GM18907 (cell line): ENCODE measurements around the gene MACROD2.
"Not testable (repeated sequence)": the region's sequence is repeated elsewhere in the genome, so short reads cannot be mapped to it uniquely, and the experiment has no call there.

Experiments used
- ATAC-seq: cut with Tn5 transposase; IDR thresholded peaks from one replicate; pipeline ENCODE4 v1.9.1; 2021; ENCODE audit warnings: mild to moderate bottlenecking, moderate library complexity; ENCODE audit not compliant: unreplicated experiment

MACROD2 gene

GRCh38 chr20:15012566-15012965 is 1017.2 kb downstream of the MACROD2 start:
- no peak for ATAC-seq

GRCh38 chr20:15016875-15017274 is 1021.6 kb downstream of the MACROD2 start:
- ATAC-seq = not testable (repeated sequence)

- ATAC-seq = no peak
Observed at GRCh38 chr20:15018966-15019365, 1023.6 kb downstream of the MACROD2 start.

DNA sequence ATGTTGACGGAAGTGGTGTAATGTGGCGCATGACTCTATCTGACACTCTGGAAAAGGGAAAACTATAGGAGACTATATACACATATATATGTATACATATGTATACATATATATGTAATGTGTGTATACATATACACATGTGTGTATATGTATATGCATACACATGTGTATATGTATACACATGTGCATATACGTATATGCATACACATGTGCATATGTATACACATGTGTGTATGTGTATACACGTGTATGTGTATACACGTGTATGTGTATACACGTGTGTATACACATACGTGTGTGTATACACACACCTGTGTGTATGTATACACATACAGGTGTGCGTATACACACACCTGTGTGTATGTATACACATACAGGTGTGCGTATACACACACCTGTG is 1025.5 kb downstream of the MACROD2 start:
- no peak for ATAC-seq

DNA sequence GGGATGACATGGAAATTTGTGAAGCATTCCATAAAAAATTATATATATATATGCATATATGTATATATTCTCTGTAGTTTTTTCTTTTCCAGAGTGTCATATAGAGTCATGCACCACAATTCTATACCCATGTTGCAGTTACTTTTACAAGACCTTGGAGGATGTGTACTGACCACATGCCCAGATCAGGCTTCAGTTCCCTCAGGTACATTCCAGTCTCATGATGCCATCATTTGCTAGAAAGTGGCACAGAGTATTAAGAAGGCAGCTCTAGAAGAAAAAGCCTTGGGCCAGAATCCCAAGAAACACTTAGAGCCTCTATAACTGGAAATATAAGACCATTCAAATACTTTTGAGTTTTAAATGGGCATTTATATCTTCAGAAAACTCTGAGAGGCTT is 1027.6 kb downstream of the MACROD2 start:
- ATAC-seq = no peak

GRCh38 chr20:15026759-15027158 is 1031.4 kb downstream of the MACROD2 start:
- no peak for ATAC-seq

GRCh38 chr20:15030826-15031225 is 1035.5 kb downstream of the MACROD2 start:
- no peak for ATAC-seq

GRCh38 chr20:15031546-15032351 is 1036.4 kb downstream of the MACROD2 start:
- ATAC-seq = no peak

- no peak for ATAC-seq
Observed at GRCh38 chr20:15032352-15032622, 1037.0 kb downstream of the MACROD2 start.

DNA sequence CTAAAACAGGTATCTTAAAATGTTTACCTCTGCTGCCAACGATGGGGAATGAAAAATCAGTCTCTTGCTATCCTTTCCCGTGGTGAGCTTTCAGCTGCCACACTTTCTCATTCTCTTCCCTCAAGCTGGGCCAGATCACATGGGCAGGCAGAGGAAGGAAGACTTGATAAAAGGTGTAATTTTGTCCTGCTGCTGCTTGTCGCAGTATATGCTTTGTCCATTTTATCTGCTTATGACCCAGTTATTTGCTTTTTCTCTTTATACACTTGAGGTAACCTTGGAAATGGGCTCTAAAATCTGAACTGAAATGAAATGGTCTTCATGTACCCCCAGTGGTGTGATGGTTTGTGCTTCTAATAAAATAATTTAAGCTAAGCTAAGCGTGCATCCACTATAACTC is 1038.0 kb downstream of the MACROD2 start:
- ATAC-seq = no peak

DNA sequence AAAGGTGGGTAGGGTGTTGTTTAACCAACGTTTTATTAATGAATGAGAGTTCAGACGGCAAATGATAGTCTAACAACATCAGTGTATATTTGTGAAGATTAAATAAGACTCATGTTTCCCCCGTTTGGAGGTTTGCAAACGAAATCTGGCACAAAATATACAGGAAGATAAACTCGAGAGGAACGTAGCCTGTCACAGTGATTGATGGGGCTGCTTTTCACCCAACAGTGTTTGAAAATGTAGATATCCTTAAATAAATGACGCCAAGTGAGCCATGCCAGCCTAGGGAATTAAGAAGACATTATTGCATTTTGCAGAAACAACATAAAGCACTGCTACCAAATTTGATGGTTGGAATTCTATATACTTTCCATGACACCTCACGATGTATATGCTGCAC is 1038.6 kb downstream of the MACROD2 start:
- ATAC-seq = no peak

DNA sequence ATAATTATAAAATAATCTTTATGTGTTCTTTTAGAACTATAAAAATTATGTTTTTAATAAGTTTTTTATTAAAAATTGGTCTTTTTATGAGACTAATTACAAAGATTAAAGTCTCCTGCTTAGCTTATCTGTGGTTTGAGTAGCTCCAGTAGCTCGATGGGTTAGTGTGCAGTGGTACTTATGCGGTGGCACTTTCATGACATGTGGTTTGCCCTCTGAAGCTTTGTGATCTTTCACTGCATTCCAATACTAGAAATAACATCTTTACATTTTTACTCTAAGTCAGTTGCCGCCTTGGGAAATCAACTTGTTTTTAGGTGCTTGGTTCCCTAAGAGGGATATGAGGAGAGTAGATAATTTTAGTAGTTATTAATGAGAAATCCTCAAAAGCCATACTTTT is 1041.6 kb downstream of the MACROD2 start:
- no peak for ATAC-seq

DNA sequence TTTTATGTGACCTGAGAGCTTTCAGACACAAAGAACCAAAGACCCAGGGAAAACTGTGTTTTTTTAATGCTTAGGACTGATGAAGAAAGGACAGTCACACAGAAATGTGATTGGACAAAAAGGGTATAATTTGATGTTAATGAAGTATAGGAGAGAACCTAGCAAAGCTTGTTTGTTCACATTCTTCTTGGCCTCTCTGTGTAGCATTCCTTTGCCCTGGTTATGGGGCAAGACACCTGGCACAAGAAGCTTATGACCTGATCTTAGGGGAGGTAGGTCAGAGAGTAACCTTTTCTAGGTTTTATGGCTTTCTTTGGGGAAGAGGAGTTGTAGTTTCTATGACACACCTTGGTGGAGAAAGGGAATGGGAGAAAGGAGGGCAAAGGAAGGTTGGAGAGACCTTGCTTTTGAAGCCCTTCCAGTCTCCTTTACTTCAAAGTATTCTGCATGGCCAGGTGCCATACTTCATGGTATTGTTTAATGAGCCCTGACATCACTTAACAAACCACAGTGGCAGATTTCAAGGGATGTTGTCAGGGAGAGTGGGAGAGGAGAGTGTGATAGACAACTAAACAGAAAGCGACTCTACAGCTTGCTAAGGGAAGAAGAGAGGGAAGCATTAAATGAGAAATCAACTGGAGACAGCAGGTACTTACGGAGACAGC is 1043.9 kb downstream of the MACROD2 start:
- ATAC-seq = no peak

- ATAC-seq = no peak
Observed at GRCh38 chr20:15042723-15043122, 1047.4 kb downstream of the MACROD2 start.

GRCh38 chr20:15045246-15045645 is 1049.9 kb downstream of the MACROD2 start:
- no peak for ATAC-seq

- no peak for ATAC-seq
Observed at GRCh38 chr20:15047042-15047441, 1051.7 kb downstream of the MACROD2 start.

GRCh38 chr20:15047601-15048000 is 1052.3 kb downstream of the MACROD2 start:
- no peak for ATAC-seq

- ATAC-seq = no peak
Observed at GRCh38 chr20:15056246-15056645, 1060.9 kb downstream of the MACROD2 start.

DNA sequence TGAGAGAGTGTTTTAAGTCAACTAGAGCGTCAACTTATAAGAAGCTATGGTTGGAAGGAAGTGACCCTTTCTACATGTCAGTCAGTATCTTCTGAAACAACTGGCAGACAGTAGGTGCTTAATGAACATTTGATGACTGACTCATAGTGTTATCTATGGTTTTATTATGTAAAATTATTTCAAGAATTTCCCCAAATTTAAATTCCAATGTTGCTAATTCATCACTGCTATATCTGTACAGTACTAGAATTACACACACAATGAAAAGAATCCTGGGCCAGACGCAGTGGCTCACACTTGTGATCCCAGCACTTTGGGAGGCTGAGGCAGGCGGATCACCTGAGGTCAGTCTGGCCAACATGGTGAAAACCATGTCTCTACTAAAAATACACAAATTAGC is 1063.5 kb downstream of the MACROD2 start:
- no peak for ATAC-seq

GRCh38 chr20:15059438-15059837 is 1064.1 kb downstream of the MACROD2 start:
- ATAC-seq = no peak

DNA sequence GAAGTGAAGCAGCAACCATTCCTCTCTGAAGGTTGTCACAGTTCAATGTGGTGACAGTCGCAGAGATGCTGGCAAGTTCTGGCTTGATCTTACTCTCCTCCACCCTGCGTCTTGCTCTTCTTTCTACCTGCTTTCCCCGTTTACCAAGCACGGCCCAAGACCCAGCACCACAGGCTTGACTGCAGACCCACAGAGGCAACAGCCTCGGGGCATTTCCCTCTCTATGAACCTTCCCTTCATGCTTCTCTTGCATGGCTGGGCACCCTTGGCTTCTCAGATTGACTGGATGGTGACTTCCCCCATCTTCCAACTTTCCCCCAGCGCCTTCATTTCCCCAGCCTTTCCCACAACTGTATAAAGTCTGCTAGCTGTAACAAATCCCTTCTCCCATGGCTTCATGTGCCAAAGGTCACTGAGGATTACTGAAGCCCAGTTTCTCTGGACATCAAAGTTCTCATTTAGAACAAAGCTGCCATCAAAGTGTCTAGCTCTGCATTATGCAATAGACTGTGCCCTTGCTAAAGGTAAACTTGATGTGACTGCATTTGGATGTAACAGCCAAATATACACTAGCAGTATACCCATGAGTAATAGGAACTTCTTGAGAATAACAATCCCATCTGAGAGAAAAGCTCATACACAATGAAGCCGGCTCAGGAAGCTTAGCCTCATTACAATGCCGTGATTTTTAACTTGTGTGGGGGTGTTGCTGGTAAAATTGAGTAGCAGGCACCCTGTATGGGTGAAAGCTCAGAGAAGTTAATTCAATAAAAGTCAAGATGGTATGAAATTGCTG is 1065.1 kb downstream of the MACROD2 start:
- ATAC-seq = no peak

GRCh38 chr20:15061061-15061430 is 1065.7 kb downstream of the MACROD2 start:
- no peak for ATAC-seq
